Measurements from ENCODE around the gene C2CD4A.
"Not testable (repeated sequence)": the region's sequence is repeated elsewhere in the genome, so short reads cannot be mapped to it uniquely, and the experiment has no call there.

The C2CD4A gene, protein sequence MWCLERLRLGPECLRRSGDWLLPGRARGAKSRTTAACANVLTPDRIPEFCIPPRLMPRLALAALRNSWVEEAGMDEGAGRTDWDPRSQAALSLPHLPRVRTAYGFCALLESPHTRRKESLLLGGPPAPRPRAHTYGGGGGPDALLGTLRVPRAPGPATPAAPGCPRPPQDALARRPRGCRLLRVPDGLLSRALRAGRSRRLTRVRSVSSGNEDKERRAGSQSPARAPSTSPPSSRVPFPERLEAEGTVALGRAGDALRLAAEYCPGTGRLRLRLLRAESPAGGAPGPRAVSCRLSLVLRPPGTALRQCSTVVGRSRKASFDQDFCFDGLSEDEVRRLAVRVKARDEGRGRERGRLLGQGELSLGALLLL
- 0.56 reads per million for total RNA-seq

DNA sequence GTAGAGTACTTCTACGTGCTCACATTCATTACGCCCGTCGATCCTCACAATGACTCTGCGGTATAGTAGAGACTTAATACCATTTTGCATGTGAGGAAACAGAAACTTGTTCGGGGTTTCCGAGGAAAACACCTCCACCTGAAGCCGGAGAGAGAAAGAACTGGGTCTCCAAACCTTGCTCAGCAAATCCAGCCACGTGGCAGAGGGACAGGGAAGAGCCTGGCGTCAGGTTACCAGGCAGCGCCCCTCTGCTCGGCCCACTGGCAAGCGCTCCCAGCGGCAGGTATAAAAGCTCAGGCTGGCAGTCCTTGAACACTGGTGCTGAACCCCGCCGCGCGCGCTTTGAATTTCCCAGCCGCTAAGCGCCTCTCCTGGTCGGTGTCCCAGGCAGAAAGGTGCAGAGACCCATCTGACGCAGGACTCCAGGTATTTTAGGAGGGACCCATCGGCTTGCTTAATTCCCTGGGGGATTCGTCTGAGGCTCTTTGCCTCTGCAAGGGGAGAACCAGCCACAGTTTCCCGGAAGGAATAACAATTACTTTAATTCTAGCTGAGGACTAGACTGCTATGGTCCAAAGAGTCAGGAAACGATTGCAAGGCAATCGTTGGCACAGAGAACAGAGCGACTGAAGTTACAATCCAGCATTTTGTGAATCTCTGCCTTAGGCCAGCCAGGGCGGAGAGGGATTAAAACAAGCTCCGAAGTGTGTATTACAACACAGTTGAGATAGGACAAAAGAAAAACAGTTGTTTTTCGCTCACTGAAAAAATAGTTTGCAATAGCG is at the start of gene C2CD4A:
Gene C2CD4A (plus strand): TSS at position 315 of the 785 bp plus-strand sequence. CDS start 637 bp downstream, outside the sequence.
- peak; percentile 44 for DNase-seq

GRCh38 chr15:62020576-62021160 is 46.1 kb upstream of the C2CD4A start:
- no peak for DNase-seq

GRCh38 chr15:62021991-62022600 is 44.7 kb upstream of the C2CD4A start:
- no peak for DNase-seq

DNA sequence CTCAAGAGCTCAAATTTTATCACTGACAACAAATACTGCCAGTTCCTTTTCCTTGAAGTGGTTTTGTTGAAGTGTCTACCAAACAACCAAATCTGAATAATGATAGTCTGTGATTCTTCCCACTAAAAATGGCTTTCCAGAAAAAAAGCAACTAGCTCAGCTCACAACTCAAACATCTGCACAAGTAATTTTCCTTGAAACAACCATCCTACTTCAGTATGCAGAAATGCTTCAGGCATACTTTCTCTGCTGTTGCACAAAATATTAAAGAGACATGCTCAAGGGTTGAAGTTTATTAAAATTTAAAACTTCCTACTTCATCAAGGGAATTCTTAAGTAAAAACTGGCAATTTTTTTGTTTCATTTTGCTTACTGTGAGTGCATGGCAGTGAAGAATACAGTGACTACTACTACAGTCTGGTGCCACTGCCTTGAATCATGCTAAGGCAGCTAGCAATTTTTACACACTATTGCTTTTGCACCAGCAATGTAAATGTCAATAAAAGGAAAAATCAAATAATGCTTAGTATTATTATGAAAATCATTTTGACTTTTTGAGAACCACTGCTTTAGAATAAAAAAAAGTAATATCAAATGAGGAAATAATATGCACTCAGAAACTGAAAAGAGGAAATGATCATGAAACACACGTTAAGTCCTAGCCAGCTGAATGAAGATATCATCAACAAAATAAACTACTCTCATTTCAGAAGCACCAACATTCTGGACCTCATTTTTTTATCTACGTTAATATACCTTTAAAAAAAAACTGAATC is 40.1 kb upstream of the C2CD4A start:
- DNase-seq, result no peak

- no peak for DNase-seq
These were observed 39.6 kb upstream of the C2CD4A start for GRCh38 chr15:62027263-62027565.

GRCh38 chr15:62027916-62028315 is 38.9 kb upstream of the C2CD4A start:
- DNase-seq, result no peak

DNA sequence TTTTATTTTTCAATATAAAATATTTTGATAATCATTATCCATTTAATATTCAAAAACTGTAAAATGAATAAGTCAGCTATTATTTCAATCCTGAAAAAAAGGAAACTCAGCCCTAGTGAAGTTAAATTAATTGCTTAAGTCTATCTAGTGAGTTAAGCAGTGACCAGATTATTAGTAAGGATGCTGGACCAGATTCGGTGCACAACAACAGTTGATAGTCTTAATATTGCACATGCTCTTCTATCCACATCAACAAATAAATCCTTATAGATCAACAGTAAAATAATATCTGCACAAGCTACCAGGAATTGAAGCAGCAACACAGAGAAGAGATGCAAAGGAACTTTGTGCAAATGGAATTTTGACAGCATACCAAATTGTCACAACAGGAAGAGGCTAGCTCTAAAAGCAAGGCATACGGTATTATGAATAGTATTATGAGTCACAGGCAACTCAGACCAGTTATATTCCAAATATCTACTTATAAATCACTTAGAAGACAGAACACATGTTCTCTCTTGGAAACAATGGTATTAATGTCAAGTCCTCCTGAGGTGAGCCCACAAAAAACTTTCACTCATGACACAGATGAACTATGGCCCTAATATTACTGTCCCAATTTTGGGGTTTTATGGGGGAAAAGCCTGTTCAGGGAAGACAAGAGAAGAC is 31.4 kb upstream of the C2CD4A start:
- no peak for DNase-seq

DNA sequence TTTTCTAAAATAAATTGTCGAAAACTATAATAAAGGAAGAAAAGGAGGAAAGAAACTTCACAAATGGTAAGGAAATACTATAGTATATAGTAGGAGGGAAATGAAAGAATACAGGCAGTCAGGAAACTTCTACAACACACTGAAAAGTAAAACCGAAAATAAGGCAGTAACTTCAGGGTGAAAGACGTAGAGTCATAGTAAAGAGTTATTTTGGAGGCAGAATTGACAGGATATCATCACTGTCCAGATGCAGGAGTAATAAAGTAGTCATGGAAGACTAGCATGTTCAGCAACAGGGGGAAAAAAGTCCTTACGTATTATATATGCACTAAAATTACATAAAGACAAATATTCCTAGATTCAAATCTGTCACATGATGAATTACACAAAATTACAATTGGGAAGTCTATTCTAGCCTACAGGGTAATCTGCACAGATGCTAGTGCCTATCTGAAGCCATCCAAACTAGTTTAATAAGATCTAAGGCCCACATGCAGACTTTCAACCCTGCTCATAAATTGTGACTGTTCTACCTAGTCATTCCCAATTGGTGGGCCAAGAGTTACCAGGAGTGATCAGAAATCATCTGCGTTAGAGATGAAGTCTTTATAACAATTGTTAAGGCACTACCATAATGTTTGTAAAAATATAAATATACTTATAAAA is 20.6 kb upstream of the C2CD4A start:
- no peak for DNase-seq

GRCh38 chr15:62047282-62047827 is 19.4 kb upstream of the C2CD4A start:
- DNase-seq, result no peak

DNA sequence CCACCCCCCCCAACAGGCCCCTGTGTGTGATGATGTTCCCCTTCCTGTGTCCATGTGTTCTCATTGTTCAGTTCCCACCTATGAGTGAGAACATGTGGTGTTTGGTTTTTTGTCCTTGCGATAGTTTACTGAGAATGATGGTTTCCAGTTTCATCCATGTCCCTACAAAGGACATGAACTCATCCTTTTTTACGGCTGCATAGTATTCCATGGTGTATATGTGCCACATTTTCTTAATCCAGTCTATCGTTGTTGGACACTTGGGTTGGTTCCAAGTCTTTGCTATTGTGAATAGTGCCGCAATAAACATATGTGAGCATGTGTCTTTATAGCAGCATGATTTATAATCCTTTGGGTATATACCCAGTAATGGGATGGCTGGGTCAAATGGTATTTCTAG is 18.5 kb upstream of the C2CD4A start:
- not testable (repeated sequence) for DNase-seq

GRCh38 chr15:62050115-62050514 is 16.7 kb upstream of the C2CD4A start:
- no peak for DNase-seq

DNA sequence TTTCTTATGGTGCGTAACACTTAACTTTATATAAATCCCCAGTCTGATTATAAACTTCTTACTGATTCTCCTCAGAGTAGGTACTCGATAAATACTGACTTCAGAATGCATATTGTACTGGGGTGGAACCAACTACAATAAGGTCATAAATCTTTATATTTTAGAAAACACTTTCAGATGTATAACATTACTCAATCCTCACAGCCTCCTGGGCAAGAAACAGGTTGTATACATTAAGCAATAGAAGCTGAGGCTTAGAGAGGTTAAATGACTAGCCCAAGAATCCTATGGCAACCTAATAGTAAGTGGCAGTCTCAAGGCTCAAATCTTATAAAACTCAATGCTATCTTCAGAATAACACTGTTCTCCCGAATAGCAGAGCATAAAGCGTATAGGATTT is 15.6 kb upstream of the C2CD4A start:
- no peak for DNase-seq

DNA sequence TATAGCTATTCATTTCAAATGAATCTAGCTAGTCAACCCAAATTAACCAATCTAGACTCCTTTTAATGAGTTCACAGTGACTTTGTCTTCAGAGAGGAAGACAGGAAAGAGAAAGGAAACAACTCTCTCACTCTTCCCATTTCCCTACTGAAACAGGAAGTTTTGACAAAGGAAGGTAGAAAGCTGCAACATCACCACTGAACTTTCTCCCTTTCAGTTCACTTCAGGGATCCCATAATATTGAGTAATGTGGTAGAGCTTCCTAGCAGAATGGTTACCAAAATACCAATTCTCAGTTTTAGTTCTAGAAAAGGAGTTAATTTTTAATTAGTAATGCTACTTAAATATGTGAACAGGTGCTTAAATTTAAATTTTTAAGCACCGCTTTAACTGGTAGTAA is 14.1 kb upstream of the C2CD4A start:
- DNase-seq, result no peak

DNA sequence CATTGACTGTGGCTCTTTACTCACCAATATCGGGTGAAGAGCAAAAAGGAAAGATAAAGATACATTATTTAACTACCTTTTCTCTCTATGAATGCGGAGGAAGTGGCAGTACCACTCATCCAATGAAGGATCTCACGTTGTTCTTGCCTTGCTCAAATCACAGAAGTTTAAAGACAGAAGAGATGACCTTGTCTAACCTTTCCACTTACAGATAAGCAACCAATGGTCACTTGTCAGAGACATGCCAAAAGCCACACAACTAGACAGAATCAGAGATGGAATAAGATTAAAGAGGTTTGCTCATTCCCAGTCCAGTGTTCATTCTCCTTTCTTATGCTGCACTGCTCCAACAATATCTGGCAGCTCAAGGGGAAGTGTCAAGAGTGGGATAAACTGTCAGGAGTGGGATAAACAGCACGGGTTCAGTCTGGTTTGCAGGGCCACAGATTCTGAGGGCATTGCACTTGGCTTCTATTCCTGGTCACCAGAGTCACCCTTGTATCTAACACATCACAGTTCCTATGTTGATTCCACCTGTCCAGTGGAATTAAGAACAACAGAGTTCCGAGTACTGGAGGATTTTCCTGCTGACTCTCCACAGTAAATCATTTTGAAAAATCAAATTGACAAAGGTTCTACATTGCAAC is 13.2 kb upstream of the C2CD4A start:
- DNase-seq, result no peak

DNA sequence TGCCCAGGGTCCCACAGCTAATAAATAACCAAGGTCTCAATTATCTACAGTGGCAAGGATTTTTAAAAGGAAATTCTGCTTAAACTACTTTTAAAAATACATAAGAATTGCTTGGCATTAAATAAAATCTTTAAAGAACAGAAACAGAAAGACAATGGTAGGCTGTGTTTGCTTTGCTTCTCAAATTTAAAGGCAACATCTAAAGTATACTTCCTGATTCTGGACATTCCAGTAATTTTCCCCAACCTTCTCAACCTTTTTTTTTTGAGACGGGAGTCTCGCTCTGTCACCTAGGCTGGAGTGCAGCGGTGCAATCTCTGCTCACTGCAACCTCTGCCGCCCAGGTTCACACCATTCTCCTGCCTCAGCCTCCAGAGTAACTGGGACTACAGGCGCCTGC is 11.8 kb upstream of the C2CD4A start:
- no peak for DNase-seq

DNA sequence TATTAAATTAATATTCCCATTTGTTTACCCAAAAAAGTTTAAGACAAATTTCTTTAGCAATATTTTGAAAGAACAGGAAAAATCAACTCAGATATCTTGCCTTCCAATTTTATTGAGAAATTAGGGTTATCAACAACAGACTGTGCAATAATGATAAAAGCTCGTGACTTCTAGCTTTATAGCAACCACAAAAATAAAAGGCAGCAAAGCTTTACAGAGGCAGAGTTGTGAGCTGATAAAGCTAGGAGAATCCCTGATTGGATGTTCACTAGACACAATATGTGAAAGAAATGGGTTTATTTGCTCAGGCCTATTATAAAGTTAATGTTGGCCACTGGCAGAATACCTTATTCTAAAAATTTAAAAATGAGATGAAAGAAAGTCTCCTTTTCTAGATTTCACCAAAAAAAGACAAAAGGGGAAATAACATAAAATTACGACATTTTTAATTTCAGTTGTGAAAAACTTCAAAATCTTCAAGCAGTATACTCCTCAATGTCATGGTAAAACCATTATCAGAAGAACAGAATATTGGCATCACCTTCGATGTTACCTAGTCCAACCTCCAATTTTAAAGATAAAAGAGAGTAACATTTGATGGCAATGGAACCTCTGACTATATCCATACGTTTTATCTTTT is 9.3 kb upstream of the C2CD4A start:
- DNase-seq, result no peak

GRCh38 chr15:62058327-62059028 is 8.3 kb upstream of the C2CD4A start:
- no peak for DNase-seq

GRCh38 chr15:62059108-62059815 is 7.5 kb upstream of the C2CD4A start:
- no peak for DNase-seq

DNA sequence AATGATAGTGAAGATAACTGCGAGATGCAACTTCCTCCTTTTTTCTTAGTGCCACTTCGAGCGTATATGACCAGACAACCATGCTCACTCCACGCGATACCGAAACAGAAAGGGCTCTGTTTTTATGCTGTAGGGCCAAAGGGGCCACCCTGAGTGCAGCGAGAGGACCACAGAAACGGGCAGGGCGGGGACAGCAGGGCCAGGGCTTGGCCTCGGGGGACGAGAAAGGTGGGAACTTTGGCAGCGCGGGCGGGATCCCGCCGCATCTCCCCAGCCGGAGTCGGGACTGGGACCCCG is 7.0 kb upstream of the C2CD4A start:
- DNase-seq, result peak; percentile 39

All from effector CD4-positive, alpha-beta T cell (primary cell).